ENCODE measurements around the gene SFXN2.
A peak's percentile ranks its signal among the peaks of the same experiment; 100 is the strongest.
"Not testable (repeated sequence)": the region's sequence is repeated elsewhere in the genome, so short reads cannot be mapped to it uniquely, and the experiment has no call there.

SFXN2 gene

GRCh38 chr10:102758240-102758932 lies 44.0 kb downstream of the SFXN2 start:
- Histone ChIP-seq H4K91ac (ENCODE audit: low read length) (no peak overlapping the region), H2BK12ac (ENCODE audit: low read length in 2 of 2) (no peak overlapping the region), H3K27me3 (ENCODE audit: control insufficient read depth in 1 of 2, insufficient read depth in 1 of 2, low read length in 2 of 2) (no peaks in the 10 kb centered on the region), H3K9ac (ENCODE audit: low read length) (peak overlapping the region; percentile 43), H2AK5ac (ENCODE audit: low read length, severe bottlenecking) (no peak overlapping the region), H3K4me3 (ENCODE audit: insufficient read depth in 1 of 2, low read depth in 1 of 2, low read length in 2 of 2) (peak overlapping the region in 1 of 2 experiments; percentile 41), H3K23ac (ENCODE audit: low read length in 2 of 2) (no peak overlapping the region), H2BK15ac (ENCODE audit: low read depth, poor library complexity, severe bottlenecking) (no peak overlapping the region), H3K4ac (ENCODE audit: low read depth in 1 of 2, low read length in 2 of 2) (no peak overlapping the region), H4K8ac (ENCODE audit: low read length) (peak overlapping the region; percentile 19), H2BK5ac (ENCODE audit: low read depth, low read length, poor library complexity, severe bottlenecking) (no peak overlapping the region), H3K14ac (ENCODE audit: low read length in 2 of 2) (no peak overlapping the region), H3K79me1 (replicated peaks; ENCODE audit: low read length, poor library complexity, severe bottlenecking) (peaks cover 23% of the 10 kb centered on the region), H2AFZ (ENCODE audit: low read depth, low read length) (no peak overlapping the region), H3K36me3 (ENCODE audit: control insufficient read depth in 1 of 2, insufficient read depth in 2 of 2, low read depth in 1 of 2, low read length in 2 of 2) (peaks cover 0 to 9% of the 10 kb centered on the region in 2 experiments), H3K18ac (ENCODE audit: low read depth in 1 of 2, low read length in 2 of 2) (peak overlapping the region in 1 of 2 experiments; percentile 64), H3K4me1 (ENCODE audit: control insufficient read depth, insufficient read depth, low read depth, low read length) (peaks cover 8% of the 10 kb centered on the region), H3K27ac (ENCODE audit: low read length, poor library complexity, severe bottlenecking) (no peak overlapping the region), H3K9me3 (ENCODE audit: control insufficient read depth, low read length) (no peaks in the 10 kb centered on the region), H2BK120ac (ENCODE audit: low read depth, low read length) (no peak overlapping the region), H3K4me2 (ENCODE audit: low read length, poor library complexity, severe bottlenecking) (no peak overlapping the region)
- WGBS = 22% methylated on average over 7 of the region's 9 CpGs
- peak; percentile 51 for DNase-seq

DNA sequence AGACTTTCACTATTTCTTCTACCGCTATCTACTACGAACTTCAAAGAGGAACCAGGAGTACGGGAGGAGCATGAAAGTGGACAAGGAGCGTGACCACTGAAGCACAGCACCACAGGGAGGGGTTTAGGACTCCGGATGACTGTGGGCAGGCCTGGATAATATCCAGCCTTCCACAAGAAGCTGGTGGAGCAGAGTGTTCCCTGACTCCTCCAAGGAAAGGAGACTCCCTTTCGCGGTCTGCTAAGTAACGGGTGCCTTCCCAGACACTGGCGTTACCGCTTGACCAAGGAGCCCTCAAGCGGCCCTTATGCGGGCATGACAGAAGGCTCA lies 44.5 kb downstream of the SFXN2 start:
- H2BK120ac ChIP-seq (ENCODE audit: low read depth, low read length); H3K14ac ChIP-seq (ENCODE audit: low read length in 2 of 2); H2BK12ac ChIP-seq (ENCODE audit: low read length in 2 of 2); H3K9me3 ChIP-seq (ENCODE audit: control insufficient read depth, low read length); H2BK5ac ChIP-seq (ENCODE audit: low read depth, low read length, poor library complexity, severe bottlenecking); H3K36me3 ChIP-seq (ENCODE audit: control insufficient read depth in 1 of 2, insufficient read depth in 2 of 2, low read depth in 1 of 2, low read length in 2 of 2); H3K27me3 ChIP-seq (ENCODE audit: control insufficient read depth in 1 of 2, insufficient read depth in 1 of 2, low read length in 2 of 2); H2BK15ac ChIP-seq (ENCODE audit: low read depth, poor library complexity, severe bottlenecking); H3K27ac ChIP-seq (ENCODE audit: low read length, poor library complexity, severe bottlenecking); H3K23ac ChIP-seq (ENCODE audit: low read length in 2 of 2); H4K91ac ChIP-seq (ENCODE audit: low read length); H3K4me1 ChIP-seq (ENCODE audit: control insufficient read depth, insufficient read depth, low read depth, low read length); H2AFZ ChIP-seq (ENCODE audit: low read depth, low read length); H3K4ac ChIP-seq (ENCODE audit: low read depth in 1 of 2, low read length in 2 of 2); H2AK5ac ChIP-seq (ENCODE audit: low read length, severe bottlenecking); H4K8ac ChIP-seq (ENCODE audit: low read length); H3K18ac ChIP-seq (ENCODE audit: low read depth in 1 of 2, low read length in 2 of 2); H3K4me2 ChIP-seq (ENCODE audit: low read length, poor library complexity, severe bottlenecking): not testable (repeated sequence)
- DNase-seq = peak; percentile 76
- H3K4me3 ChIP-seq (ENCODE audit: insufficient read depth in 1 of 2, low read depth in 1 of 2, low read length in 2 of 2) = peak overlapping the region in 1 of 2 experiments; percentile 41
- WGBS = 0% methylated on average over 1 of the region's 12 CpGs
- H3K79me1 ChIP-seq (replicated peaks; ENCODE audit: low read length, poor library complexity, severe bottlenecking) = peaks cover 26% of the 10 kb centered on the region
- peak overlapping the region; percentile 43 for H3K9ac ChIP-seq (ENCODE audit: low read length)

DNA sequence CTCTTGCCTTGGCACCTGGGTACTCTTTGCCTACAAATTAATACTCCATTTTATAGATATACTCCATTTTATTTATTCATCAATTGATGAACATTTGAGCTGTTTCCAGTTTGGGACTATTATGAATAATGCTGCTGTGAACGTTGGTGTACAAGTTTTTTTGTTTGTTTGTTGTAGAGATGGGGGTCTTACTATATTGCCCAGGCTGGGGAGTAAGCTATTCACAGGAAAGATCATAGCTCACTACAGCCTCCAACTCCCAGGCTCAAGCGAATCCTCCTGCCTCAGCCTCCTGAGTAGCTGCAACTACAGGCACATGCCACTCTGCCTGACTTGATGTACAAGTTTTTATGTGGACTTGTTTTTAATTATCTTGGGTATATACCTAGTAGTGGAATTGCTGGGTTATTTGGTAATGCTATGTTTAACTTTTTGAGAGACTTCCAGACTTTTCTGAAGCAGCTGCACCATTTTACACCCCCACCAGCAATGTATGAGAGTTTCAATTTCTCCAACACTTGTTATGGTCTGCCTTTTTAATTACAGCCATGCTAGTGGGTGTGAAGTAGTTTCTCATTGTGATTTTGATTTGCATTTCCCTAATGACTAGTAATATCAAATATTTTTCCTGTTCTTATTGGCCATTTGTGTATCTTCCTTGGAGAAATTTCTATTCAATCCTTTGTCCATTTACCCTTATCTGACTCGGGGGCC lies 45.2 kb downstream of the SFXN2 start:
- Histone ChIP-seq H3K23ac (ENCODE audit: low read length in 2 of 2) (peak overlapping the region in 1 of 2 experiments; percentile 89), H3K14ac (ENCODE audit: low read length in 2 of 2) (no peak overlapping the region), H4K8ac (ENCODE audit: low read length) (no peak overlapping the region), H3K9ac (ENCODE audit: low read length) (no peak overlapping the region), H3K36me3 (ENCODE audit: control insufficient read depth in 1 of 2, insufficient read depth in 2 of 2, low read depth in 1 of 2, low read length in 2 of 2) (peaks cover 5 to 9% of the 10 kb centered on the region in 2 experiments), H2AK5ac (ENCODE audit: low read length, severe bottlenecking) (no peak overlapping the region), H4K91ac (ENCODE audit: low read length) (no peak overlapping the region), H2BK15ac (ENCODE audit: low read depth, poor library complexity, severe bottlenecking) (no peak overlapping the region), H3K4me1 (ENCODE audit: control insufficient read depth, insufficient read depth, low read depth, low read length) (peaks cover 10% of the 10 kb centered on the region), H3K4ac (ENCODE audit: low read depth in 1 of 2, low read length in 2 of 2) (peak overlapping the region in 1 of 2 experiments; percentile 41), H3K18ac (ENCODE audit: low read depth in 1 of 2, low read length in 2 of 2) (peak overlapping the region in 1 of 2 experiments; percentile 24), H3K9me3 (ENCODE audit: control insufficient read depth, low read length) (no peaks in the 10 kb centered on the region), H3K79me1 (replicated peaks; ENCODE audit: low read length, poor library complexity, severe bottlenecking) (peaks cover 31% of the 10 kb centered on the region), H3K27ac (ENCODE audit: low read length, poor library complexity, severe bottlenecking) (no peak overlapping the region), H2BK12ac (ENCODE audit: low read length in 2 of 2) (peak overlapping the region in 1 of 2 experiments; percentile 91), H2AFZ (ENCODE audit: low read depth, low read length) (no peak overlapping the region), H2BK5ac (ENCODE audit: low read depth, low read length, poor library complexity, severe bottlenecking) (no peak overlapping the region), H3K4me2 (ENCODE audit: low read length, poor library complexity, severe bottlenecking) (no peak overlapping the region), H3K4me3 (ENCODE audit: insufficient read depth in 1 of 2, low read depth in 1 of 2, low read length in 2 of 2) (no peak overlapping the region), H2BK120ac (ENCODE audit: low read depth, low read length) (no peak overlapping the region), H3K27me3 (ENCODE audit: control insufficient read depth in 1 of 2, insufficient read depth in 1 of 2, low read length in 2 of 2) (no peaks in the 10 kb centered on the region)
- no peak for DNase-seq
- WGBS = 99% methylated on average over 2 of the region's 3 CpGs

GRCh38 chr10:102761981-102762380 lies 47.5 kb downstream of the SFXN2 start:
- H3K4me1 ChIP-seq (ENCODE audit: control insufficient read depth, insufficient read depth, low read depth, low read length) = peaks cover 20% of the 10 kb centered on the region
- H4K8ac ChIP-seq (ENCODE audit: low read length) = no peak overlapping the region
- no peak overlapping the region for H2AK5ac ChIP-seq (ENCODE audit: low read length, severe bottlenecking)
- no peak overlapping the region for H3K9ac ChIP-seq (ENCODE audit: low read length)
- no peaks in the 10 kb centered on the region for H3K9me3 ChIP-seq (ENCODE audit: control insufficient read depth, low read length)
- 100% methylated on average over 2 of the region's 4 CpGs for WGBS
- H3K4me3 ChIP-seq (ENCODE audit: insufficient read depth in 1 of 2, low read depth in 1 of 2, low read length in 2 of 2) = no peak overlapping the region
- no peaks in the 10 kb centered on the region for H3K27me3 ChIP-seq (ENCODE audit: control insufficient read depth in 1 of 2, insufficient read depth in 1 of 2, low read length in 2 of 2)
- no peak for DNase-seq
- H2BK120ac ChIP-seq (ENCODE audit: low read depth, low read length) = peak overlapping the region; percentile 58
- no peak overlapping the region for H3K4me2 ChIP-seq (ENCODE audit: low read length, poor library complexity, severe bottlenecking)
- H2AFZ ChIP-seq (ENCODE audit: low read depth, low read length) = no peak overlapping the region
- H2BK15ac ChIP-seq (ENCODE audit: low read depth, poor library complexity, severe bottlenecking) = no peak overlapping the region
- peaks cover 33% of the 10 kb centered on the region for H3K79me1 ChIP-seq (replicated peaks; ENCODE audit: low read length, poor library complexity, severe bottlenecking)
- no peak overlapping the region for H3K27ac ChIP-seq (ENCODE audit: low read length, poor library complexity, severe bottlenecking)
- no peak overlapping the region for H2BK12ac ChIP-seq (ENCODE audit: low read length in 2 of 2)
- no peak overlapping the region for H4K91ac ChIP-seq (ENCODE audit: low read length)
- no peak overlapping the region for H2BK5ac ChIP-seq (ENCODE audit: low read depth, low read length, poor library complexity, severe bottlenecking)
- H3K14ac ChIP-seq (ENCODE audit: low read length in 2 of 2) = no peak overlapping the region
- H3K36me3 ChIP-seq (ENCODE audit: control insufficient read depth in 1 of 2, insufficient read depth in 2 of 2, low read depth in 1 of 2, low read length in 2 of 2) = peaks cover 10 to 11% of the 10 kb centered on the region in 2 experiments
- no peak overlapping the region for H3K18ac ChIP-seq (ENCODE audit: low read depth in 1 of 2, low read length in 2 of 2)
- no peak overlapping the region for H3K23ac ChIP-seq (ENCODE audit: low read length in 2 of 2)
- no peak overlapping the region for H3K4ac ChIP-seq (ENCODE audit: low read depth in 1 of 2, low read length in 2 of 2)
